Nephron (organoid): Measurements from ENCODE around the gene CABP7.

Experiments used
- H3K27ac Mint-ChIP-seq, 3 experiments: 2 replicates each; pipeline ENCODE4 v1.8.0; 2020; ENCODE audit warnings: mixed read lengths in 3 of 3, mild to moderate bottlenecking in 2 of 3, moderate library complexity in 1 of 3
- H3K27me3 Mint-ChIP-seq: 2 replicates; pipeline ENCODE4 v1.8.0; 2021; ENCODE audit warnings: low read depth, mild to moderate bottlenecking, moderate library complexity, mixed read lengths
- H3K36me3 Mint-ChIP-seq: 2 replicates; pipeline ENCODE4 v1.8.0; 2020; ENCODE audit warnings: low read depth, mixed read lengths
- H3K4me1 Mint-ChIP-seq: 2 replicates; pipeline ENCODE4 v1.8.0; 2020; ENCODE audit warnings: mixed read lengths
- H3K4me3 Mint-ChIP-seq, 3 experiments: 2 replicates each; pipeline ENCODE4 v1.8.0; 2020; ENCODE audit warnings: mild to moderate bottlenecking in 3 of 3, mixed read lengths in 3 of 3, moderate library complexity in 2 of 3
- H3K9me3 Mint-ChIP-seq: 2 replicates; pipeline ENCODE4 v1.8.0; 2020; ENCODE audit warnings: mixed read lengths
- CTCF ChIP-seq, 3 experiments: fragments of 200-600 bp; sonication (generic); IDR thresholded peaks; one replicate each; pipeline ENCODE4 v1.5.0; 2021; ENCODE audit warnings: antibody characterized with exemption in 3 of 3; ENCODE audit not compliant: unreplicated experiment in 3 of 3

The CABP7 gene

GRCh38 chr22:29691636-29692326 is 28.0 kb upstream of the CABP7 start:
- Mint-ChIP-seq H3K36me3 (peaks cover 32% of the 10 kb centered on the region), H3K9me3 (no peaks in the 10 kb centered on the region), H3K4me1 (peaks cover 69% of the 10 kb centered on the region), H3K27ac (no peak overlapping the region), H3K4me3 (no peak overlapping the region), H3K27me3 (no peaks in the 10 kb centered on the region)
- TF ChIP-seq CTCF (IDR thresholded peaks at IDR 0.05; ENCODE audit: unreplicated experiment in 3 of 3) = no peak

GRCh38 chr22:29692327-29692640 is 27.5 kb upstream of the CABP7 start:
- no peak for TF ChIP-seq CTCF (IDR thresholded peaks at IDR 0.05; ENCODE audit: unreplicated experiment in 3 of 3)
- Mint-ChIP-seq H3K4me3 (no peak overlapping the region), H3K27ac (no peak overlapping the region), H3K36me3 (peaks cover 30% of the 10 kb centered on the region), H3K9me3 (no peaks in the 10 kb centered on the region), H3K27me3 (no peaks in the 10 kb centered on the region), H3K4me1 (peaks cover 64% of the 10 kb centered on the region)

GRCh38 chr22:29693161-29693560 is 26.6 kb upstream of the CABP7 start:
- Mint-ChIP-seq H3K9me3 (no peaks in the 10 kb centered on the region), H3K36me3 (peaks cover 32% of the 10 kb centered on the region), H3K4me1 (peaks cover 55% of the 10 kb centered on the region), H3K4me3 (peak overlapping the region in 1 of 3 experiments; percentile 47), H3K27ac (peak overlapping the region in 2 of 3 experiments; percentile 34 to 64), H3K27me3 (no peaks in the 10 kb centered on the region)
- TF ChIP-seq CTCF (IDR thresholded peaks at IDR 0.05; ENCODE audit: unreplicated experiment in 3 of 3) = no peak

GRCh38 chr22:29693671-29694070 is 26.1 kb upstream of the CABP7 start:
- Mint-ChIP-seq H3K36me3 (peaks cover 33% of the 10 kb centered on the region), H3K27me3 (no peaks in the 10 kb centered on the region), H3K4me3 (no peak overlapping the region), H3K9me3 (no peaks in the 10 kb centered on the region), H3K4me1 (peaks cover 50% of the 10 kb centered on the region), H3K27ac (peak overlapping the region in 2 of 3 experiments; percentile 34 to 64)
- no peak for TF ChIP-seq CTCF (IDR thresholded peaks at IDR 0.05; ENCODE audit: unreplicated experiment in 3 of 3)

- peaks cover 44% of the 10 kb centered on the region for H3K4me1 Mint-ChIP-seq
- no peaks in the 10 kb centered on the region for H3K9me3 Mint-ChIP-seq
- no peak for TF ChIP-seq CTCF (IDR thresholded peaks at IDR 0.05; ENCODE audit: unreplicated experiment in 3 of 3)
- peak overlapping the region in 1 of 3 experiments; percentile 37 for H3K27ac Mint-ChIP-seq
- peaks cover 33% of the 10 kb centered on the region for H3K36me3 Mint-ChIP-seq
- no peak overlapping the region for H3K4me3 Mint-ChIP-seq
- H3K27me3 Mint-ChIP-seq = peaks cover 2% of the 10 kb centered on the region
These were observed 24.5 kb upstream of the CABP7 start for GRCh38 chr22:29695129-29695926.
